Measurements from ENCODE around the gene MACC1.

MACC1 gene

GRCh38 chr7:20173828-20174227, 43.4 kb downstream of the MACC1 start:
- no peak for DNase-seq (ENCODE audit: low spot score)

DNA sequence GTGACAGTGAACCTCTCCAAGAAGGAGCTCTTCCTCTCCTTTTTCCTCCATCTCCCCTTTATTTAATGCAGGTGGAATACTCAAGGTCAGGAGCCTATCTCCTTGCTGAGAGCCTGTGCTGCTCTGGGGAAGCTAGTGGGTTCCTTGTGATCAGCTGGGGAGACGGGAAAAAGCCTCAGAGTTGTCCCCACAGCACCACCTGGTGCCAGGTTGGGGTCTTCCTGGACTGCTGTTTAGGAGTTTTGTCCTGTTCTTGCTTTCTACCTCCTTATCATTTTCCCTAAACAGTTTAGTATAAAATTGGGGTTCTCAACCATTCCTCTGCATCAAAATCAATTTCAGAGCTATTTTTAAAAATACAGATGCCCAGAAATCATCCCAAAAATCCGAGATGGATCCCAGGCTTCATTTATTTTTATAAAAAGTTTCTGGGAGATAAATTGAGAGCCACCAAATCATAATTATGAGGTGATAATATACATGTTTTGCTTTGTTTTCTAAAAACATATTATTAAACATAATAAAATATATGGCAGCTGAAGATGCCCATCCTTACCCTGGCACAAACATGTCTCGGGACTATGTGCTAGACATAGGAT, 44.3 kb downstream of the MACC1 start:
- peak; percentile 80 for DNase-seq (ENCODE audit: low spot score)

DNA sequence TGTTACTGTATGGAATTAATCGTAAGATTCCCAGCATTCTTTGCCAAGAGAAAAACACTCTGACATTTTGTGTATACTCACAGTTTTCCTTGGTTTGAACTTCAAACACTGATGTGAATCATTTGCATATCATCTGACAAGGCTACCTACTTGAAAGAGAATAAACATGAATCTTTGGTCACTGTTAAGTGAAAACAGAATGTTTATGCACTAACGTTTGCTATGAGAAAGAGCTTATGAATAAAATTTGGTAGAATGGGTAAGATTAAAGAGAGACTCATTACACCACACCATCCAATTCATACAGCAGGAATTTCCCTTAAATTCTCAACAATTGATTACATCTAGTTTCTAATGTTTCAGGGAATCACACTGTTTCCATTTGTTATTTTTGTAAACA, 46.6 kb downstream of the MACC1 start:
- no peak for DNase-seq (ENCODE audit: low spot score)

DNA sequence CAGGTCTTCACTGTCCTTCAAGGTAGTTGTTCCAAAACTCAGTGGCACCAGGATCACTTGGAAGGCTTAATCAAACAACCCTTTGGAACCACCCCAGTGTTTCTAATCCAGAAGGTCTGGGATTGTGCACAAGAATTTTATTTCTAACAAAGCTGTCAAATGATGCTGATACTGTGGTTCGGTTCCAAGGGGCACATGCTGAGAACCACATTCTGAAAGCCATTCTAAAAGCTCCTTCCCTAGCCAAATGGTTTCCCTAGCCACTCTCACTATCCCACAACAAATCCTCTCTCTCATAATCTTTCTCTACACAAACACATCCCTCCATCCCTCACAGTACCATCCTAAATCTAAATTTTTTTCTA, 52.1 kb downstream of the MACC1 start:
- DNase-seq (ENCODE audit: low spot score) = no peak

DNA sequence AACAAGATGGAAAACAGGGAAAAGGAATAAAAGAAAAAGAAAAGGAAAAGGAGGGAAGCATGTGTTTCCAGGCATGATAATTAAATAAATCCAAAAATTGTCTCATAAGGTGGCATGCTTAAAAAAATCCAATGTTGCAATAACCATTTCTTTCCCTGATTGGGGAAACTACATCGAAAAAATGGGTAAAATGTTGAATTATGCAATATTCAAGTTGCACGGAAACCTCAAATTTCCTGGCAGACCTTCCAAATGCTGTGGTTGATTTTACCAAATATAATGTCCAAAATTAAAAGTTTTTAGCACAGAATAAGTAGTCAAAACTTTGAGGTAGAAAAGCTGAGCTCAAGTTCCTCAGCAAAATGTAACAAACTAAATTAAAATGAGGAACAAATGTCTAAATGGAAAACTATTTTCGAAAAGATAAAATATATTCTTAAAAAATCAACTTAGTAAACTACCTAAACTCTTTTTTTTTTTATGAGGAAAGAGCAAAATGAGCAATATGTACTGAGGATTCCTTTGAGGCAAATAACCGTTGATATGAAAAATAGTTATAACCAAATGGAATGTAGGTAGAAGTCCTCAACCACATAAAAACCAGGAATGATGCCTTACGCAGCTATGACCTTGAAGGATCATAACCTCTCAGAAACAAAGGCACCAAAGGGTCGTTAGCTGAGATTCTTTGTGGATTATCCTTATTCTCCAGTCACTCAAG, 52.6 kb downstream of the MACC1 start:
- no peak for DNase-seq (ENCODE audit: low spot score)

DNA sequence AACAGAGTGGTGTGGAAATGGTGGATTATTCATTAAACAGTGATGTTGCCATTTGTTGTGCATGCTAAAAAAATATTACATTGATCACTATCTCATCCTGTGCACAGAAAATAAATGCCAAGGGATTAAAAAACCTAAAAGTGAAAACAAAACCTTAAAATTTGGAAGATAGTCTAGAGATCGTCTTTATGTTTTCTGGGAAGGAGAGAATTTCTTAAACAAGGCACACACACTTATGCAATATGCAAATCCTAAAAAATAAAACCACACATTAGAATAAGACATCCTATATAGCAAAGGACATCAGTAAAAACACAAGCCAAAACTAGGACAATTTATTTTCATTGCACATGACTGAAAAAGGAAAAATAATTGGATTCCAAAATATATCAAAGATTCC, 54.5 kb downstream of the MACC1 start:
- DNase-seq (ENCODE audit: low spot score) = no peak

GRCh38 chr7:20159226-20159747, 57.9 kb downstream of the MACC1 start:
- DNase-seq (ENCODE audit: low spot score) = peak; percentile 64

DNA sequence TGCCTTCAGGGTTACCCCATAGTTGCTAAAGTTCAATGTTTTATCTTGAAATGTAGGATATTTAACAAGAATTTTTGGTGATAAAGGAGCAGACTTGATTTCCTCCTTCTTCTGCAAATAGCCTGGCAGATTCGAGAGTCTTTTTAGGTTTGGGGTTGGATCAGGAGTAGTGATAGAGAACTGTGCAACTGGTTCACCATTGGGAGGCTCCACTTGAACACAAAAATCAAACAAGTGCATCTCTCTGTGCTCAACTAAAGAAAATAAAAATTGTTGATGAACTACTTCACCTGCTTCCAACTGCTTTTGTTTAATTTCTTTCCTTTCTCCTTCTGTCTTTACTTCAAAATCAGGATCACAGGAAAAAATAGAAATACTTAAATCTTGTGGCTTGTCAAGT, 58.5 kb downstream of the MACC1 start:
- no peak for DNase-seq (ENCODE audit: low spot score)

- DNase-seq (ENCODE audit: low spot score) = no peak
These were observed 59.7 kb downstream of the MACC1 start for GRCh38 chr7:20157456-20157855.

- DNase-seq (ENCODE audit: low spot score) = no peak
These were observed 63.2 kb downstream of the MACC1 start for GRCh38 chr7:20153999-20154398.

- DNase-seq (ENCODE audit: low spot score) = no peak
These were observed 63.6 kb downstream of the MACC1 start for GRCh38 chr7:20153567-20153966.

DNA sequence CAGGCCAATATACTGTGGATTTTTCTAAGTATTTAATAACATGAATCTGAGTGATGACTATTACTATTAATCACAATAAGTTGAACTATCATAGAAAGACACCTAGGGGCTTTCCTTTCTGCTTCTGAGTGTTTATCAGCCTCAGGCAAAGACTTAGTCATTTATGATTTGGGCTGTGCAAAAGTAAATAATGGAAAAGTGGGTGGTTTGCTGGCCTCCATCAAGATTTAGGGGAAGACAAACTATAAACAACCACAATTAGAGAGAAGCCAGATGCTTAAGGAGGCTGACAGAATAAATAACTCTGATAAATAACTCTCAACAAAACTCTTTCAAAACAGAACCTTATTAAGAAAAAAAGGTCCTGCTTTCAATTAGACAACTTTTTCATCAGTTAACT, 64.7 kb downstream of the MACC1 start:
- no peak for DNase-seq (ENCODE audit: low spot score)

GRCh38 chr7:20151708-20152456, 65.3 kb downstream of the MACC1 start:
- DNase-seq (ENCODE audit: low spot score) = no peak

DNA sequence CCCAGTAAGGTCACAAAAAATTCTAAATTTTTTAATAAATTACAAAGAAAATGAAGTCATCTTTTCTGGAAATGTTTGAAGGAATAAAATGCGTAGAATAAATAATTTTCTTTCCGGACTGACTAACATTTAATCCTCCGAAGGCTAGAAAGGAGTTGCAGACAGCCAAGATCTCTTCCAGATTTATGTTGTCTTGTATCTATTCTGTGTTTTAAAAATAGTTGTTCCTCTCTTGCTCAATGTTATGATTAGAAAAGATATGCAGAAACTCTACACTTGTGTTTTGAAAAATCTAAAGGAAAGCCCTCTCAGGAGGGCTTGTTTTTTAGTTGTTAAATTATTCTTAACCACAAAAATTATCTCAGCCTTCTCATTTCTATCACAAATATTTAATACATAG, 70.7 kb downstream of the MACC1 start:
- no peak for DNase-seq (ENCODE audit: low spot score)

DNA sequence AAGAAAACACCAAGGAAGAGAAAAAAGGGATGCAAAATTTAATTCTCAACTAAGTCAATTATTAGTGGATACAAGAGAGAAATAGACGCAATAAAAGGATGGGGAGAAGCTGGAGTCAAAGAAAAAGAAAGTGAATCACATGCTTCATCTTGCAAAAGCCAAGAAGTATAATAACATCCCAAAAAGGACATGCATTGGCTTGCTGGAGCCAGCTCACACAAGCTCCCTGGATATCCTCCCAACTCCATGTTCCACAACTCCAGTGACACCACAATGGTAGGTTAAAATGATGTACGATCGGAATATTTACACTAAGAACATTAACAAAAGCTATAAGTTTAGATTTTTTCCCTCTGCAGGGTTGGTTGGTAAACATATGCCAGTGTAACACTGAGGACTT, 72.4 kb downstream of the MACC1 start:
- no peak for DNase-seq (ENCODE audit: low spot score)

- DNase-seq (ENCODE audit: low spot score) = no peak
These were observed 75.5 kb downstream of the MACC1 start for GRCh38 chr7:20141666-20142065.

DNA sequence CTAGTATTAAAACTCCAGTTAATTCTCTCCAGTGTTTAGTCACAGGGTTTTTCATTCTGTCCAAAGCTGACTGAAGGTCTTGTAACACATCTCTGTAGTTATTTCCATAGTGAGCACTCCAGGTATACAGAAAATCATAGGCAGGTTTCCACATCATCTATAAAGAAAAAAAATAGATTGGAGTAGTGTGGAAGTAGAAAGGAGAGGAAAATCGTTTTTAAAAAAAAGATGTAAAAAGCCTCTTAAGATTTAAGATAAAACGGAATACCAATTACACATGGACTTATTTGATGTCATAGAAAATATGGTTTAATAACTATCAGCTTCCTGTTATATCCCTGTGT, 76.2 kb downstream of the MACC1 start:
- DNase-seq (ENCODE audit: low spot score) = no peak

- DNase-seq (ENCODE audit: low spot score) = no peak
These were observed 76.7 kb downstream of the MACC1 start for GRCh38 chr7:20140291-20141001.

GRCh38 chr7:20136647-20137046, 80.5 kb downstream of the MACC1 start:
- DNase-seq (ENCODE audit: low spot score) = no peak

- DNase-seq (ENCODE audit: low spot score) = no peak
These were observed 83.4 kb downstream of the MACC1 start for GRCh38 chr7:20133803-20134202.

- no peak for DNase-seq (ENCODE audit: low spot score)
These were observed 84.6 kb downstream of the MACC1 start for GRCh38 chr7:20132585-20132984.

DNA sequence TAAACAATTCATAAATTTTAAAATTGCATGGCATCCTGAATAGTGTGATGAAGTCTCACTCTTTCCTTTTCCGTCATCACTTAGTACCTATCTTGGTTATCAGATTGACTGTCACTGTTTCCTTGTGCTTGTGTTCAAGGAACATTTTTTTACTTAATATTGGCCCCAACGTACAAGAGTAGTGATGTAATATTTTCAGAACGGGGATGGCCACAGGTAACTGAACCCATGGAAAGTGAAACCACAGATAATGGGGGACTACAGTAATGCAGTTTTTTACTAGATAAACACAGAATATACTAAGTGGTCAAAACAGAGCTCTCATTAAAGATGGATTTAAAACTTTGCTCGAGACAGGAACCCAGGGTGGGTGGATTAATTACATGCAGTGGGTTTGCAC, 85.4 kb downstream of the MACC1 start:
- DNase-seq (ENCODE audit: low spot score) = no peak

DNA sequence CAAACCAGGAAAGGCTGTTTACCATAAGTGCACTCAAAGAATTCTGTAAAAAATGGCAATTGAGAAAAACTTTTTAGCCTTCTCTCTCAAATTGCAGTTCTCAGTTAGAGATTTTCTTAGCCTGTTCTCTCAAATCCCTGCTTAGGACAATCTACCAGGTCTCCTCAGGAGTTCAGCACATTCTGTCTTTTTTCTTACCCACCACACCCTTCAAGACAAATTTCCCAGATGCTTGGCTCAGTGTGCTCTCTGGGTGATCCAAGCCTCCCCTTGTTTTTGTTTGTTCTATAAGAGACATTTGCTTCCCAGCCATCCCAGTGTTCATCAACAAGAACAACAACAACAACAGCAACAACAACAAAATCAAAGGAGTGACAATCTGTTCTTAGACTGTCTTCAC, 87.3 kb downstream of the MACC1 start:
- DNase-seq (ENCODE audit: low spot score) = no peak

Measured in COLO829 (cell line).